Common myeloid progenitor, CD34-positive (primary cell): ENCODE data around the gene RPS6KA1.

ENCODE experiments used
- CTCF ChIA-PET: fragments of 350-600 bp; sonication (Branson Sonifier 250); formaldehyde crosslinking; loops from one replicate; lab custom pipeline; 2021; ENCODE audit warnings: antibody characterized with exemption; lab: Charles Lee
- POLR2A ChIA-PET: fragments of 350-600 bp; sonication (Branson Sonifier 250); formaldehyde crosslinking; loops from one replicate; lab custom pipeline; 2021; ENCODE audit warnings: antibody characterized with exemption; lab: Charles Lee
- DNase-seq, 3 donors: peaks; one replicate each; pipeline versions ENCODE4 v3.0.0 to v3.0.0-alpha.2; 2013
- H3K27ac ChIP-seq, 2 experiments: 1 replicate in 1 of 2; 2 replicates in 1 of 2; pipeline ENCODE4 v1.7.0; 2013; ENCODE audit warnings: inconsistent platforms in 2 of 2, low read length in 2 of 2, mild to moderate bottlenecking in 2 of 2, low read depth in 1 of 2, moderate library complexity in 1 of 2; ENCODE audit not compliant: severe bottlenecking in 2 of 2, insufficient read depth in 1 of 2, poor library complexity in 1 of 2
- H3K27me3 ChIP-seq, 5 experiments: replicated peaks in 2 of 5; 1 replicate in 3 of 5; 2 replicates in 2 of 5; pipeline versions ENCODE4 v1.6.1 to v1.7.0; 2013; ENCODE audit warnings: low read length in 4 of 5, mild to moderate bottlenecking in 2 of 5, moderate library complexity in 2 of 5, inconsistent platforms in 1 of 5; ENCODE audit not compliant: insufficient read depth in 5 of 5, control insufficient read depth in 4 of 5
- H3K36me3 ChIP-seq, 4 experiments: 1 replicate in 2 of 4; 2 replicates in 2 of 4; pipeline versions ENCODE4 v1.6.1 to v1.7.0; 2013; ENCODE audit warnings: low read length in 3 of 4, control low read depth in 1 of 4, mild to moderate bottlenecking in 1 of 4; ENCODE audit not compliant: control insufficient read depth in 4 of 4, insufficient read depth in 4 of 4
- H3K4me1 ChIP-seq, 4 experiments: 1 replicate in 3 of 4; 2 replicates in 1 of 4; pipeline versions ENCODE4 v1.6.1 to v1.7.1; 2013; ENCODE audit warnings: low read length in 3 of 4, mild to moderate bottlenecking in 3 of 4, control low read depth in 1 of 4, inconsistent platforms in 1 of 4, moderate library complexity in 1 of 4; ENCODE audit not compliant: control insufficient read depth in 4 of 4, insufficient read depth in 4 of 4; ENCODE audit errors: control extremely low read depth in 1 of 4
- H3K4me3 ChIP-seq, 7 experiments: 1 replicate in 4 of 7; 2 replicates in 3 of 7; pipeline versions ENCODE4 v1.5.1 to v1.7.0; 2013; ENCODE audit warnings: mild to moderate bottlenecking in 7 of 7, low read length in 6 of 7, moderate library complexity in 6 of 7, inconsistent platforms in 2 of 7, low read depth in 2 of 7, control low read depth in 1 of 7; ENCODE audit not compliant: insufficient read depth in 4 of 7, control insufficient read depth in 1 of 7; ENCODE audit errors: extremely low read depth in 1 of 7
- H3K9me3 ChIP-seq, 5 experiments: 1 replicate in 4 of 5; 2 replicates in 1 of 5; pipeline versions ENCODE4 v1.6.1 to v1.7.1; 2013; ENCODE audit warnings: low read length in 4 of 5, mild to moderate bottlenecking in 2 of 5, inconsistent platforms in 1 of 5, low read depth in 1 of 5, moderate library complexity in 1 of 5; ENCODE audit not compliant: control insufficient read depth in 4 of 5, insufficient read depth in 2 of 5; ENCODE audit errors: control extremely low read depth in 1 of 5
- WGBS: methylation state at CpG from one replicate; pipeline ENCODE4 v1.1.5; 2013; ENCODE audit not compliant: insufficient coverage; 5-methylcytosine and 5-hydroxymethylcytosine counted together

RPS6KA1 gene

GRCh38 chr1:26518355-26518754, 11.2 kb upstream of the RPS6KA1 start:
- no peak overlapping the region for H3K27ac ChIP-seq
- POLR2A ChIA-PET: no interaction called here
- CTCF ChIA-PET: interaction anchor here (0.8 to 3.0 kb wide), 4 partner anchors 9 to 18 kb away, joined by 3 to 14 read pairs (median 4); no protein-coding TSS in a partner anchor

DNA sequence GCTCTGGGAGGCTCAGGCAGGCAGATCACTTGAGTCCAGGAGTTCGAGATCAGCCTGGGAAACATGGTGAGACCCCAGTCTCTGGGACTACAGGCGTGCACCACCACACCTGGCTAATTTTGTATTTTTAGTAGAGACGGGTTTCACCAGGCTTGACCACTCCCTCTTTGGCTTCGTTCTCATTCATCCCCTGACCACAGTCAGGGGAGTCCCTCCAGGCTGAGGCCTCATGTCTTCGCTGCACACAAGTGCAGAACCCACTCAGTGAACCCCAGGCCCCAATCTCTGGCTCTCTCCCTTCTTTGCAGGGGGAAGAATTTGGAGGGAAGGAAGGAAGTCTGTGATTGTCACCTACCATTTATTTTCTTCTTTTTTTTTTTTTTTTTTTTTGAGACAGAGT, 9.2 kb upstream of the RPS6KA1 start:
- Histone ChIP-seq H3K9me3 (no peaks in the 10 kb centered on the region), H3K4me3 (no peak overlapping the region), H3K27ac (no peak overlapping the region), H3K4me1 (no peaks in the 10 kb centered on the region), H3K36me3 (no peaks in the 10 kb centered on the region), H3K27me3 (no peaks in the 10 kb centered on the region)
- ChIA-PET POLR2A (no interaction called here), CTCF (no interaction called here)
- DNase-seq: no peak
- 100% methylated on average over 2 of the region's 5 CpGs for WGBS

More at GRCh38 chr1:26518355-26518754, 11.2 kb upstream of the RPS6KA1 start:
- H3K9me3 ChIP-seq: no peaks in the 10 kb centered on the region
- H3K4me1 ChIP-seq: no peaks in the 10 kb centered on the region
- no peak for DNase-seq
- no peak overlapping the region for H3K4me3 ChIP-seq
- H3K36me3 ChIP-seq: no peaks in the 10 kb centered on the region
- WGBS: 93% methylated on average over 3 of the region's 6 CpGs
- no peaks in the 10 kb centered on the region for H3K27me3 ChIP-seq

- Histone ChIP-seq H3K36me3 (no peaks in the 10 kb centered on the region), H3K27ac (no peak overlapping the region), H3K9me3 (no peaks in the 10 kb centered on the region), H3K27me3 (no peaks in the 10 kb centered on the region), H3K4me1 (no peaks in the 10 kb centered on the region), H3K4me3 (no peak overlapping the region)
- DNase-seq: no peak
- ChIA-PET POLR2A (no interaction called here), CTCF (interaction anchor here (0.8 to 1.4 kb wide), 3 partner anchors 7 to 22 kb away, joined by 3 to 4 read pairs (median 4); no protein-coding TSS in a partner anchor)
- 95% methylated on average over 13 of the region's 14 CpGs for WGBS
Observed at GRCh38 chr1:26521669-26522030, 7.9 kb upstream of the RPS6KA1 start.

DNA sequence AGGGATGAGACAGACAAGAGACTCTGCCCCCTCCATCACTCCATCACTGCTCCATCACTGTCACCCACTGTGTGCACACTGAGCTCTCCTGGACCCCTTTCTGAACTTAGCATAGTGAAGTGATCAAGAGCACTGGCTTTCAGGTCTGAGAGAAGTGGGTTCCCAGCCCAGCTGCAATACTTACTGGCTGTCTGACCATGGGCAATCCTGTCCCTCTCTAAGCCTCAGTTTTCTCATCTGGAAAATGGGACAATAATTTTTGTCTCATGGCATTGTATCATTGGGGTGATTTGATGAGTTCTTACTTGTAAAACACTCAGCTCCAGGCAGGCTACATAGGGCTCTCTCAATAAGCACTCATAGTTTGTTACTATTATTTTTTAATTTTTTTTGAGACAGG, 7.5 kb upstream of the RPS6KA1 start:
- no peak for DNase-seq
- Histone ChIP-seq H3K4me3 (no peak overlapping the region), H3K9me3 (no peaks in the 10 kb centered on the region), H3K4me1 (no peaks in the 10 kb centered on the region), H3K36me3 (no peaks in the 10 kb centered on the region), H3K27ac (no peak overlapping the region), H3K27me3 (no peaks in the 10 kb centered on the region)
- ChIA-PET POLR2A (no interaction called here), CTCF (interaction anchor here (1.1 to 12.2 kb wide), 3 partner anchors 8 to 22 kb away, joined by 3 to 103 read pairs (median 4); no protein-coding TSS in a partner anchor)

DNA sequence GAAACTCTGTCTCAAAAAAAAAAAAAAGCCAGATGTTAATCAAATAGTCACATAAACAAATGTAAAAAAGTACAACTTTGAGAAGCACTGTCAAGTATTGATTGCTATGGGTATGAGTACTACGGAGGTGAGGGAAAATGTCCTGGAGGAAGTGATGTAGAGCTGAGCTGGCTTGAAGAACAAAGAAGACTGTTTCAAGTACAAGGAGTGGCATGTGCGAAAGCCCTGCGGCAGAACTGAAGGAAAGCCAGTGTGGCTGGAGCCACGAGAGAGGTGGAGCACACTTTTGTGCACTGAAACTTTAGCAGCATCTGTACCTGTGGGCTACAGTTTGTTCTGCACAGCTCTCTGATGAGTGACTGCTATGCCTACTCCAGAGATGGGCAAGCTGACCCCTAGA, 5.4 kb upstream of the RPS6KA1 start:
- ChIA-PET POLR2A (interaction anchor here (0.6 kb wide), 1 partner anchor 563 kb away, joined by 6 read pairs; no protein-coding TSS in a partner anchor), CTCF (interaction anchor here (3.0 to 12.2 kb wide), 2 partner anchors 15 to 24 kb away, joined by 10 to 103 read pairs; no protein-coding TSS in a partner anchor)
- no peak overlapping the region for H3K27ac ChIP-seq
- H3K27me3 ChIP-seq: no peaks in the 10 kb centered on the region
- no peaks in the 10 kb centered on the region for H3K9me3 ChIP-seq
- H3K36me3 ChIP-seq: no peaks in the 10 kb centered on the region
- H3K4me3 ChIP-seq: no peak overlapping the region
- WGBS: 98% methylated on average over 4 of the region's 4 CpGs
- H3K4me1 ChIP-seq: peaks cover 0 to 6% (median 2%) of the 10 kb centered on the region in 4 experiments
- DNase-seq: no peak

DNA sequence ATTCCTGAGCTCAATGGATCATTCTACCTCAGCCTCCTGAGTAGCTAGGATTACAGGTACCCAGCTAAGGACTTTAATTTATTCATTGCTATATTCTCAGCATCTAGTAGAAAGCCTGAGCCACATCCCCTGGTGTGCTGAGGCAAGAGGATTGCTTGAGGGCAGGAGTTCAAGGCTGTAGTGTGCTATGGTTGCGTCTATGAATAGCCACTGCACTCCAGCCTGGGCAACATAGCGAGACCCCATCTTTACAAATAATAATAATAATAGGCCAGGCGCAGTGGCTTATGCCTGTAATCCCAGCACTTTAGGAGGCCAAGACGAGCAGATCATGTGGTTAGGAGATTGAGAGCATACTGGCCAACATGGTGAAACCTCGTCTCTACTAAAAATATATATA, 3.3 kb upstream of the RPS6KA1 start:
- Histone ChIP-seq H3K4me3 (no peak overlapping the region), H3K27ac (no peak overlapping the region), H3K9me3 (no peaks in the 10 kb centered on the region), H3K27me3 (no peaks in the 10 kb centered on the region), H3K36me3 (no peaks in the 10 kb centered on the region), H3K4me1 (peaks cover 3 to 23% (median 18%) of the 10 kb centered on the region in 4 experiments)
- CTCF ChIA-PET: interaction anchor here (1.2 to 12.2 kb wide), 3 partner anchors 12 to 102 kb away, joined by 3 to 103 read pairs (median 10); no protein-coding TSS in a partner anchor
- WGBS: no CpG with 5 or more reads among the region's 5 CpGs
- DNase-seq: no peak
- POLR2A ChIA-PET: no interaction called here

DNA sequence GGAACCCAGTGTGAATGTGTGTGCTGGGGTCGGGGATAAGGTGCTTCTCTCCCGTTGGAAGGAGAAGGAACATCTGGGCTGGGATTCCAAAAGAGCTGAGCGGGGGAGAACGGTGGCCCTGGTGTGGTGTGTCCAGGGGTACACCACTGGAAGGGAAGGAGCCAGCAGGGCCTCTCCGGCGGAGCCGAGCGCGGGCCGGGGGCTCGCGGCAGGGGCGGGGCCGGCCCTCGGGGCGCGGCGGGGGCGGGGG, 231 bp upstream of the RPS6KA1 start:
- Histone ChIP-seq H3K4me1 (peaks cover 3 to 45% (median 33%) of the 10 kb centered on the region in 4 experiments), H3K27me3 (no peaks in the 10 kb centered on the region), H3K9me3 (no peaks in the 10 kb centered on the region), H3K27ac (peak overlapping the region in 1 of 2 experiments; percentile 58), H3K36me3 (peaks cover 0 to 2% (median 0%) of the 10 kb centered on the region in 4 experiments), H3K4me3 (peak overlapping the region; percentile 55 to 89 (median 78))
- ChIA-PET CTCF (interaction anchor here (1.6 to 12.2 kb wide), 3 partner anchors 9 to 29 kb away, joined by 3 to 103 read pairs (median 35); no protein-coding TSS in a partner anchor), POLR2A (interaction anchor here (0.6 to 1.3 kb wide), 2 partner anchors 9 to 28 kb away, joined by 3 to 10 read pairs; no protein-coding TSS in a partner anchor)
- DNase-seq: no peak
- 0% methylated on average over 5 of the region's 19 CpGs for WGBS
